Stomach (tissue), 4 donors: ENCODE measurements around the gene CMTM6.

Experiments used
- CTCF ChIP-seq, 7 experiments: fragments of 450-650 bp in 4 of 7; fragments of 200-600 bp in 3 of 7; sonication (generic) in 3 of 7; IDR thresholded peaks; one replicate each; pipeline ENCODE4 v1.5.1; 2016 to 2019; ENCODE audit warnings: antibody characterized with exemption in 7 of 7, control low read depth in 2 of 7, mild to moderate bottlenecking in 1 of 7
- EP300 ChIP-seq: sonication (generic); formaldehyde crosslinking; IDR thresholded peaks from one replicate; pipeline ENCODE4 v1.6.1; 2017; ENCODE audit warnings: antibody characterized with exemption
- POLR2A ChIP-seq, 4 donors: fragments of 450-650 bp; IDR thresholded peaks; one replicate each; pipeline ENCODE4 v1.6.1; 2016; ENCODE audit warnings: antibody characterized with exemption in 4 of 4, control low read depth in 2 of 4, mild to moderate bottlenecking in 1 of 4, moderate library complexity in 1 of 4
- POLR2AphosphoS5 ChIP-seq, 3 donors: sonication (generic); formaldehyde crosslinking; IDR thresholded peaks; one replicate each; pipeline ENCODE4 v1.6.1; 2016; ENCODE audit warnings: antibody characterized with exemption in 3 of 3

GRCh38 chr3:32432045-32432710 lies 70.5 kb downstream of the CMTM6 start:
- TF ChIP-seq CTCF (IDR thresholded peaks at IDR 0.05): no peak
- no peak for TF ChIP-seq POLR2AphosphoS5 (IDR thresholded peaks at IDR 0.05)
- TF ChIP-seq POLR2A (IDR thresholded peaks at IDR 0.05): no peak
- no peak for TF ChIP-seq EP300
